Measurements from ENCODE around the gene IQSEC3.
"Not testable (repeated sequence)": the region's sequence is repeated elsewhere in the genome, so short reads cannot be mapped to it uniquely, and the experiment has no call there.

Gene IQSEC3

GRCh38 chr12:111699-112493 is 45.3 kb downstream of the IQSEC3 start:
- no peak for DNase-seq (ENCODE audit: low read depth, low spot score)

GRCh38 chr12:113347-113746 is 46.8 kb downstream of the IQSEC3 start:
- DNase-seq (ENCODE audit: low read depth, low spot score): no peak

GRCh38 chr12:114626-115211 is 48.2 kb downstream of the IQSEC3 start:
- no peak for DNase-seq (ENCODE audit: low read depth, low spot score)

GRCh38 chr12:115518-115917 is 49.0 kb downstream of the IQSEC3 start:
- DNase-seq (ENCODE audit: low read depth, low spot score): no peak

GRCh38 chr12:115960-116915 is 49.7 kb downstream of the IQSEC3 start:
- no peak for DNase-seq (ENCODE audit: low read depth, low spot score)

- no peak for DNase-seq (ENCODE audit: low read depth, low spot score)
These were observed 50.7 kb downstream of the IQSEC3 start for GRCh38 chr12:117311-117710.

- DNase-seq (ENCODE audit: low read depth, low spot score): no peak
These were observed 51.3 kb downstream of the IQSEC3 start for GRCh38 chr12:117816-118345.

- DNase-seq (ENCODE audit: low read depth, low spot score): no peak
These were observed 52.0 kb downstream of the IQSEC3 start for GRCh38 chr12:118591-118990.

- no peak for DNase-seq (ENCODE audit: low read depth, low spot score)
These were observed 54.4 kb downstream of the IQSEC3 start for GRCh38 chr12:120951-121350.

- no peak for DNase-seq (ENCODE audit: low read depth, low spot score)
These were observed 55.1 kb downstream of the IQSEC3 start for GRCh38 chr12:121647-122046.

GRCh38 chr12:125075-125474 is 58.5 kb downstream of the IQSEC3 start:
- no peak for DNase-seq (ENCODE audit: low read depth, low spot score)

- DNase-seq (ENCODE audit: low read depth, low spot score): no peak
These were observed 59.0 kb downstream of the IQSEC3 start for GRCh38 chr12:125566-125965.

- no peak for DNase-seq (ENCODE audit: low read depth, low spot score)
These were observed 61.5 kb downstream of the IQSEC3 start for GRCh38 chr12:128079-128478.

GRCh38 chr12:129001-129400 is 62.4 kb downstream of the IQSEC3 start:
- no peak for DNase-seq (ENCODE audit: low read depth, low spot score)

- no peak for DNase-seq (ENCODE audit: low read depth, low spot score)
These were observed 64.0 kb downstream of the IQSEC3 start for GRCh38 chr12:130519-130918.

GRCh38 chr12:131008-131407 is 64.4 kb downstream of the IQSEC3 start:
- DNase-seq (ENCODE audit: low read depth, low spot score): no peak

GRCh38 chr12:131732-132495 is 65.3 kb downstream of the IQSEC3 start:
- no peak for DNase-seq (ENCODE audit: low read depth, low spot score)

GRCh38 chr12:133616-134232 is 67.2 kb downstream of the IQSEC3 start:
- not testable (repeated sequence) for DNase-seq (ENCODE audit: low read depth, low spot score)

GRCh38 chr12:135138-135537 is 68.6 kb downstream of the IQSEC3 start:
- no peak for DNase-seq (ENCODE audit: low read depth, low spot score)

- DNase-seq (ENCODE audit: low read depth, low spot score): no peak
These were observed 71.8 kb downstream of the IQSEC3 start for GRCh38 chr12:138171-138897.
